Pons (tissue), 1 donor: ENCODE results near the gene PDS5B.
"Not testable (repeated sequence)": the region's sequence is repeated elsewhere in the genome, so short reads cannot be mapped to it uniquely, and the experiment has no call there.

Experiments
- DNase-seq: peaks from one replicate; pipeline ENCODE4 v3.0.0-alpha.2; 2016; ENCODE audit warnings: low spot score

PDS5B gene, protein sequence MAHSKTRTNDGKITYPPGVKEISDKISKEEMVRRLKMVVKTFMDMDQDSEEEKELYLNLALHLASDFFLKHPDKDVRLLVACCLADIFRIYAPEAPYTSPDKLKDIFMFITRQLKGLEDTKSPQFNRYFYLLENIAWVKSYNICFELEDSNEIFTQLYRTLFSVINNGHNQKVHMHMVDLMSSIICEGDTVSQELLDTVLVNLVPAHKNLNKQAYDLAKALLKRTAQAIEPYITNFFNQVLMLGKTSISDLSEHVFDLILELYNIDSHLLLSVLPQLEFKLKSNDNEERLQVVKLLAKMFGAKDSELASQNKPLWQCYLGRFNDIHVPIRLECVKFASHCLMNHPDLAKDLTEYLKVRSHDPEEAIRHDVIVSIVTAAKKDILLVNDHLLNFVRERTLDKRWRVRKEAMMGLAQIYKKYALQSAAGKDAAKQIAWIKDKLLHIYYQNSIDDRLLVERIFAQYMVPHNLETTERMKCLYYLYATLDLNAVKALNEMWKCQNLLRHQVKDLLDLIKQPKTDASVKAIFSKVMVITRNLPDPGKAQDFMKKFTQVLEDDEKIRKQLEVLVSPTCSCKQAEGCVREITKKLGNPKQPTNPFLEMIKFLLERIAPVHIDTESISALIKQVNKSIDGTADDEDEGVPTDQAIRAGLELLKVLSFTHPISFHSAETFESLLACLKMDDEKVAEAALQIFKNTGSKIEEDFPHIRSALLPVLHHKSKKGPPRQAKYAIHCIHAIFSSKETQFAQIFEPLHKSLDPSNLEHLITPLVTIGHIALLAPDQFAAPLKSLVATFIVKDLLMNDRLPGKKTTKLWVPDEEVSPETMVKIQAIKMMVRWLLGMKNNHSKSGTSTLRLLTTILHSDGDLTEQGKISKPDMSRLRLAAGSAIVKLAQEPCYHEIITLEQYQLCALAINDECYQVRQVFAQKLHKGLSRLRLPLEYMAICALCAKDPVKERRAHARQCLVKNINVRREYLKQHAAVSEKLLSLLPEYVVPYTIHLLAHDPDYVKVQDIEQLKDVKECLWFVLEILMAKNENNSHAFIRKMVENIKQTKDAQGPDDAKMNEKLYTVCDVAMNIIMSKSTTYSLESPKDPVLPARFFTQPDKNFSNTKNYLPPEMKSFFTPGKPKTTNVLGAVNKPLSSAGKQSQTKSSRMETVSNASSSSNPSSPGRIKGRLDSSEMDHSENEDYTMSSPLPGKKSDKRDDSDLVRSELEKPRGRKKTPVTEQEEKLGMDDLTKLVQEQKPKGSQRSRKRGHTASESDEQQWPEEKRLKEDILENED (N-terminal part only)

DNA sequence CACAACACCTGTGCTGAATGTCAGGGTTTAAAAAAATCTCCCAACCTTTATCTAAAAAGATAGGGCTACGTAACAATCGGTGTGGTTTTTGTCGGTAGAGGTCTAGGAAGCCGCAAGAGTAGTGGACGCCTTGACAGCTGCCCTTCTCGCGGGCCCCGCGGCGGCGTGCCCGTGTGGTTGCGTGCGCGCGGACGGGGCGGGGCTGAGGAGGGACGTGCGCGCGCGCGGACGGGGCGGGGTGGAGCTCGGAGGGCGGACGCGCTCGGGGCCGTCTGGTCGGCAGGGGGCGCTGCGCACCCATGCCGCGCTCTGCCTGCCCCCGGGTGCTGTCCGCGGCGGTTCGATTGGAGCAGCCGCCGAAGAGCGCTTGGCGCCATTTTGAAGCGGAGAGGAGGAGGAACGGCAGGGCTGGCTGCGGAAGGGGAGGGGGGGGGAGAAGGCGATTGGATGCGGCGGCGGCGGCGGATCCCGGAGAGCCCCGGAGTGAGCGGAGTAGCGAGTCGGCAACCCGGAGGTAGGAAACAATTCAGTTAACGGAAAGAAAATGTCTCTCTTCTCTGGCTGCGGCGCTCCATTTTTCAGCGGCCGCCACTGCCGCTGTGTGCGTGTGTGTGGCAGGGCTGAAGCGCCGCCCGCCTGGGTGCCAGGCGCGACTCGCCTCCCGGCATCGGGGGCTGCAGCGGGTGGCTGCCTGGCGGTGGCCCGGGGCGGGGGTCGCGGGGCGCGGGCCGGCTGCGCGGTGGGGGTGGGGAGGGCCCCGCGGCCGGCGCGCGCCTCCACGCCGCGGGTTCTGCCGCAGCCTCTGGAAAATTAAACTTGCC is at the start of gene PDS5B:
PDS5B (plus strand) TSS at position 373 of the 821 bp plus-strand sequence. CDS start 62,321 bp downstream, outside the sequence.
- peak; percentile 92 for DNase-seq

- peak; percentile 9 for DNase-seq
Observed at GRCh38 chr13:32537580-32538142, 48.6 kb upstream of the PDS5B start.

- no peak for DNase-seq
Observed at GRCh38 chr13:32538143-32538620, 48.1 kb upstream of the PDS5B start.

DNA sequence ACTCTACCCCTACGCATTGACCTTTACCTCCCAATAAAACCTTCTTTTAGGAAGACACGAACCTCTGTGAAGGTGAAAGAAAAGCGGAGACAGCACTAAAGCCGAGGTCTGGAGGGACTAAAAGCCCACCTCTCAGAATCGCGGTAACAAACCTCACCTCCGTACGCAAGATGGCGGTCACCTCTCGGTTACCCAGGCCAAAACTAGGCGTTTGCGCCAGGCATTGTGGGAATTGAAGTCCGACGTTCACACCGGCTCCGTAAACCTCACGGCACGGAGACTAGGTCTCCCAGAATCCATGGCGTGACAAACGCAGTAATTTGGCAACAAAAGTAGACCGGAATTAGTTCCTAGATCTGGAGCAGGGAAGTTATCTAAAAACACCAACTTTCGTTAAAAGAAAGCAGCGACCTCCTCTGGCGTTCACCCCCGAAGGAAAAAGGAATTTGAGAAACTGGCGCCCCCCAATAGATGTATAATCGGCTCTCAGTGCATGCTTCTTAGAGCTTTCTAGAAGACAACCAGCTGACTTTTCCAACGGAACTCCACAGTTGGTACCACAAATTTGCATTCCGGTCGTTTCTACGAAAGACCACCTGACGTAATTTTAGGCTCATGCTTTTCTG is 47.5 kb upstream of the PDS5B start, which contains the start of gene N4BP2L2:
N4BP2L2 (minus strand) TSS at position 175 of the 626 bp plus-strand sequence. CDS start 1,768 bp downstream, outside the sequence.
- DNase-seq: peak; percentile 100

- no peak for DNase-seq
Observed at GRCh38 chr13:32542221-32542620, 44.0 kb upstream of the PDS5B start.

DNA sequence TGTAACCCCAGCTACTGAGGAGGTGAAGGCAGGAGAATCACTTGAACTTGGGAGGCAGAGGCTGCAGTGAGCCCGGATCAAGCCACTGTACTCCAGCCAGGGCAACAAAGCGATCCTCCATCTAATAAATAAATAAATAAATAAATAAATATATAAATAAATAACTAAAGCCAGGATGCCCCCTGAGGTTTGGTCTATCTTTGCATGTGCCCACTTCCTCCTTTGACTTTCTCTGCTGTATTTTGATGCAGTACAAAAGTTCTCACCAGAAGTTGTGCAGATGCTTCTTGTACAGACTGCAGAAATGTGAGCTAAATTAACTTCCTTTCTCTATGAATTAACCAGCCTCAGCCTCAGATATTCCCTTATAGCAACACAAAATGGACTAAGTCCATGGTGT is 41.2 kb upstream of the PDS5B start:
- no peak for DNase-seq

DNA sequence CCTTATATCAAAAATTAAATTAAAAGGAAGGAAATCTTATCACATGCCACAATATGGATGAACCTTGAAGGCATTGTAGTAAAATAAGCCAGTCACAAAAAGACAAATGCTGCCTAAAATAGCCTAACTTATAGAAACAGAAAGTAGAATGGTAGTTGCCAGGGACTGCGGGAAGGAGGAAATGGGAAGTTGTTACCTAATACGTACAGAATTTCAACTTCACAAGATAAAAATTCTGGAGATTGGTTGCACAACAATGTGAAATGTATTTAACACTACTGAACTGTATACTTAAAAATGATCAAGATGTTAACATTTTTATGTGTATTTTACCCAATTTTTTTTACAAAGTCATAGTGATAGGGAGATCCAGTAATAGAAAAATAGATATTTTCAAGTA is 37.4 kb upstream of the PDS5B start:
- no peak for DNase-seq

DNA sequence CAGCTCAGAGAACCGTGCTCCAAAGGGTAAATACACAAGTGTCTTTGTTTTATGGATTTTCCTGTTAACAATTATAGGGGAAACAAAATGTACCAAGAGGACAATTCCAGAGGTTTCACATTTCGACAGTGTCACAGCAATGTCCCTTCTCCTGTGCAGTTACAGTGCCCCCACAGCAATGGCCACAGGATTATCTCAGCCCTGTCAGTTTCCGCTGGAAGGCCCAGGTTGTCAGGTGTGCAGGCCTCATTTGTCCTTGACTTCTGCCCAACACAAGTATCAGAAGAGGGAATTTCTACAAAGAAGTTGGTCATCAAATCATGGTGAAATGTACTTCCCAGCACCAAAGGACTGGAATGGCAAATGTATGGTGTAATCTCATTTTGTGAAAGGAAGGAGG is 36.5 kb upstream of the PDS5B start:
- DNase-seq: no peak

- no peak for DNase-seq
Observed at GRCh38 chr13:32553720-32554119, 32.5 kb upstream of the PDS5B start.

DNA sequence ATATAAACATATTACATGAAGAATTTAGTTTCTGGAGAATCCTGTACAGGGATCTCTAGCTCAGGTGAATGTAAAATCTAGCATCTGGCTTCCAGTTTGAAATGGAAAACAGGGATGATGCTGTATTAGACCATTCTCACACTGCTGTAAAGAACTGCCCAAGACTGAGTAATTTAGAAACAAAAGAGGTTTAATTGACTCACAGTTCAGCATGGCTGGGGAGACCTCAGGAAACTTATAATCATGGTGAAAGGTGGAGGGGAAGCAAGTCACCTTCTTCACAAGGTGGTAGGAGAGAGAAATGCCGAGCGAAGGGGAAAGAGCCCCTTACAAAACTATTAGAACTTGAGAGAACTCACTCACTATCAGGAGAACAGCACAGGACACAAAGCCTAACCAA is 30.6 kb upstream of the PDS5B start:
- DNase-seq: no peak

DNA sequence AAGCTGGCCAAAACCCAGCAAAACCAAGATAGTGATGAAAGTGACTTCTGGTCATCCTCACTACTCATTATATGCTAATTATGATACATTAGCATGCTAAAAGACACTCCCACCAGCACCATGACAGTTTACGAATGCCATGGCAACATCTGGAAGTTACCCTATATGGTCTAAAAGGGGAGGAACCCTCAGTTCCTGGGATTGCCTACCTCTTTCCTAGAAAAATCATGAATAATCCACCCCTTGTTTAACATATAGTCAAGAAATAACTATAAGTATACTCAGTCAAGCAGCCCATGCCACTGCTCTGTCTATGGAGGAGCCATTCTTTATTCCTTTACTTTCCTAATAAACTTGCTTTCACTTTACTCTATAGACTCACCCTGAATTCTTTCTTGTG is 25.4 kb upstream of the PDS5B start:
- not testable (repeated sequence) for DNase-seq

GRCh38 chr13:32575687-32576086 is 10.6 kb upstream of the PDS5B start:
- not testable (repeated sequence) for DNase-seq

- no peak for DNase-seq
Observed at GRCh38 chr13:32577032-32577431, 9.2 kb upstream of the PDS5B start.

- DNase-seq: peak; percentile 39
Observed at GRCh38 chr13:32581177-32581786, 5.0 kb upstream of the PDS5B start.

DNA sequence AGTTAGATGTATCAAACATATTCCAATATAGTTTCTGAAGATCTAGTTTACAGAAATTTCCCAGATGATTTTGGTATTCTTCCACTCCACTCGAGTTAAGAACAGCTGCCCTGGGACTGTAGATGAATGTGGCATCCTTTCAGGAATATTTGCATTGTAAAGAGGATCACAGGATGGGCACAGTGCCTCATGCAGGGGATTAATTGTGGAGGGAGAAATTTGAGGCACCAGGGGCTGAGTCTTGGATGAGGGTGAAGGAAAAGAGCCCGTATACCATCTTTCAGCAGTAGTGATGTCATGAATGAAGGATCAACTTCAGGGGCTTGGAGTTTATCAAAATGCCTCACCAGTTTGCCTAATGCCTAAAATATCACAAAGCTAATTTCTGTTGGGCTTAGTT is 4.0 kb upstream of the PDS5B start:
- DNase-seq: no peak

DNA sequence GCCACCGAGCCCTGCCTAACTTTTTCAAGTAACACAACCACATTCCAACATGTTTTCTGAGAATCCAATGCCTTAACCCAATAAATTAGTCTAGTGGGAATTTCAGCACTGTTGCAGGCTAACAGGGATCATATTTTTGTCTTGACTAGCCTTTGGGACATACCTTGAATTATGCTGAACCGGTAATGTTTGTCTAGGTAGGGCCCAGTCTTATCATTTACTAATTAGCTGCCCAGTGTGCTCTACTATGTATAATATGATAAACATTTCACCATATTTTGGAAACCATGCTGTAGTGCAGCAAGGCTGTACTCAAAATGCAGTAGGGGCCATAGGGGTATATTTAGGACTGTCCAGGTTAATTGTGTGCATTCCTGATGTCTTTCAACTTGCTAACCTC is 3.3 kb upstream of the PDS5B start:
- no peak for DNase-seq

DNA sequence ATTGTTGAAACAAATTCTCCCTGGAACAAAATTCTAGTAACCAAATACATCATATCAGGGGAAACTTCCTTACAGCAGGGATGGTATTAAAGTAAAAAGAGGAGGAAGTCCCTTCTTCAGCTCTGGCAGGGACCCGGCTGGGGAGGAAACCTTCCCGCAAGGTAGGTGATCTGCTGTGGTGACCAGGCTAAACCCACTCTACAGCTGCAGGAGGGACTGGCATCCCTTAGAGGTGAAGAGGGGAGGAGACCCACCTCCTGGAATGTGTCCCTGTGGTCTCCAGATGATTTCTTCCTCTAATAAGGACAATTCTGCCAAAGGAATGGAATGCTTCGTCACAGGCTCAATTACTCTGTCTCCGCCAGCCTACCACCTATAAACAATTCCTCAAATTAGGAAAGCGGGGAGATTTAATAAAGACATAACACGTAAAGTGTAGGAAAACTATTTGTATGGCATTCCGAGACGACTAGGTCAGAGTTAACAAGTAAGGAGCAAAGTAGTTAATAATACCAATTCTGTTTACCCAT is 637 bp upstream of the PDS5B start:
- no peak for DNase-seq

DNA sequence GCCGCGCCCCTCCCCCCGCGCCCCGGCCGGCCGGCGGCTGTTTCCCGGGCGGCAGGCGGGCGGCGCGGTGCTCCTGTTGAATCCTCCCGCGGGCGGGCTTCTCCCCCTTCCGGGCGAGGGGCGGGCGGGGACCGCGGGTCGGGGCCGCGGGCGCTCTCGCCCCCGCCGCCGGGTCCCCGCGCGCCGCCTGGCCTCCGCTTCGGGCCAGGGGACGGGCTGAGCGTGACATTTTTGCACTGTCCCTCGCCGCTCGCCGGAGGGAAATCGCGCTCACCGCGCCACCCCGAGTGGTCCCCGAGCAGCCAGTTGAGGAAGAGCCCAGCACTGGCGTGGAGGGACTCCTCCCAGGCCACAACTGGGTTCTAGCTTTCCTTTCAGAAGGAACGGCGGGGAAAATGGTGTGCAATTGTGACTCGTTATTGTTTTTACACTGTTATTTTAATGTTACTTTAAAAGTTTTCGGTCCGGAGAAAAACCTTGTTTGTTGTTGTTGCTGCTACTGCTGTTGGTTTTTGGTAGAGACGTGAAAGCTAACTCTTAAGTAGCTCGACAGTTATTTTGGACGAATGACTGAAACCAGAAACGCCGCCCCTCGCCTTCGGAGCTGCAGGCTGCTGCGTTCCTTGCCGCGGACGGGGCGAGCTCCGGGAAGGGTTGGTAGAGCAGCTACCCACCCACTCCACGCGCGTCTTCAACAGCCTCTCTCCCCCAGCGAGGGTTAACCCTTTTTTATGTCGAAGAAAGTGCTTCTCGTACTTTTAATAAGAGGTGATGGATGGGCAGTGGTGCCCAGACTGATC is 959 bp downstream of the PDS5B start:
- DNase-seq: peak; percentile 51

DNA sequence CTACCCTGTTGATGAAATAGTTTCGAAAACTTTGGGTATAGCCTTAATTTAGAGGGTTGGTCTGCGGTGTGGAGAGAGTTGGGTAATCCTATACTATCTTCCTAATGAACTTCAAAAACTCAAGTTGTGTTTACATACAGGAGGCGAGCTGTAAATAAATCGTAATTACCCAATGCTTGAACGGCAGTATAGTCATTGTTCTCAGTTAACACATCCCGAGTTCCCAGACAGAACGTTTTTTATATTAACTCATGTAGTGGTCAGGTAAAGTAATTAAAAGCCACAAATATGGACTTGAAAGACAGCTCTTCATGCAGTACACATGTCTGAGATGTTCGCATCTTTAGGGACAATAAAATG is 1.5 kb downstream of the PDS5B start:
- DNase-seq: peak; percentile 26
